HG03095 (cell line): Measurements from ENCODE around the gene COX4I1.

Experiments used
- ATAC-seq: cut with Tn5 transposase; IDR thresholded peaks from one replicate; pipeline ENCODE4 v1.9.1; 2021; ENCODE audit warnings: moderate library complexity; ENCODE audit not compliant: unreplicated experiment

COX4I1 gene

DNA sequence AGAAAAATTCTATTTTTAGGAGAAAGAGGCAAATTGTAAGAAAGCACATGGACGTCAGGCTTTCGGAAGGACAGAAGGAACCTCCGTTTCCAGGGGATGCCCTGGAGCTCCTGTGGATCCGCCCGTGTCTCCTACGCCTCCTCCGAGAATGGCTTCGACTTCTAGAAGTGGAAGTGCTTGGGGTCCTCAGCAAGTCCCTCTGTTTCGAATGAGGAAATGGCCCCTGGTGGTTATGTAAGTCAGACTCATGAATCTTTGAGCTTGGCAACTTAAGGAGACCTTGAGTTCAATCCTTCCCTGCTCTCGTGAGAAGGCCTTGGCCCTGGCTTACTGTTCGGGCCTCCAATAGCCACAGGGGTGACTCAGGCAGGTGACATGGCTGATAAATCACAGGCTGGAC lies 38.9 kb downstream of the COX4I1 start:
- ATAC-seq: no peak

DNA sequence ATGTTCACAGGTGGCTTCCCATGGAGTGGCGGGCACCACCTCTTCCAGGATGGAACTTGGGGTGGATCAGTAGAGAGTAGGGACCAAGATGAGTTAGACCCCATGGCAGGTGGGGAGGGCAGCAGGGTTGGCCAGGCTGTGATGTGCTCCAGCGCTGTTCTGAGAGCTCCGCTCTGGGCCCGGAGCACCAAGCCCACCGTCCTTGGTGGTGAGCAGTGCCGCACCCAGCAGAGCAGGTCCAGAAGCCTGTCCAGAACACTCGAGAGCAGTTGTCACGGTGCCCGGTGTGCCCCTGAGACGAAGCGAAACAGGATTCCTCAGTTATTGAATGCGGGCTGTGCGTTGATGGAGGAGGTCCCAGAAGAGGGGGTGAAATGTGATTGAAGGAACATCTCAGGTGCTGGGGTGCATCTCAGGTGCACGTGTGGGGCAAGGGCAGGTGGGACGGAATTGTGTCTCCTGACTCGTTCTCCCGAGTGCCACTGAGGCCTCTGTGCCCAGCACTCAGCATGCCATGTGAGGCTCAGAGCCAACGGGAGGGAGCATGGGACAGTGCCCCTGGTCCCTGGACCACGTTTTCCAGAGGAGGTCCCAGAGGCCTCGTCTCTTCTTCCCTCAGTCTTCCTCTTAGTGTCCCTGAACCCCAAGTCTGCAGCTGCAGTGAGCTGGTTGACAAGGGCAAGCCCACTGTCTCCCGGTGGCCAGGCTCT lies 39.5 kb downstream of the COX4I1 start:
- no peak for ATAC-seq

DNA sequence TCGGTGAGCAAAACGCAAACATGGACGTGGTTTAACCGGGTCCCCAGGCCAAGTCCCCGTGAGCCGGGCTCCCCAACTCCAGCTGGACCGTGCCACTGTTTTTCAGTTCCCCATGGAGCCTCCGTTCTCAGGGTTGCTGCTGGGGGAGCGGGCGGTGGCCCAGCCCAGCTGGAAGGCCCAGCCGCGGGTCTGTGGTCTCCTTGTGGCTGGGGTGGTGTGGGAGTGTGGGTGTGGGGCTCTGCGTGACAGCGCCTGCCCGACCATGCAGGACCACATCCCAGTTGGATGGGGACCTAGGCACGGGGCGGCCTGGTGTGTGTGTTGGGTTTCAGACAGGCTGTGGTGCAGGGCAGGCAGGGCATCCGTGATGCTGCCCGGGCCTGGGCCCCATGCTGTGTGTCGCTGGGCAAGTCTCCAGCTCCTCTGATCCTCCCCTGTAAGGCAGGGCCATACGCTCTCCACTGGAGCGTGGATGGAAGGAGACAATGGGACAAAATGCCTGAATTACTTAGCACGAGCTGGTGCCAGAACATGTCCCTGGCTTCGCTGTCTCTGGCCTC lies 40.3 kb downstream of the COX4I1 start:
- ATAC-seq: no peak

DNA sequence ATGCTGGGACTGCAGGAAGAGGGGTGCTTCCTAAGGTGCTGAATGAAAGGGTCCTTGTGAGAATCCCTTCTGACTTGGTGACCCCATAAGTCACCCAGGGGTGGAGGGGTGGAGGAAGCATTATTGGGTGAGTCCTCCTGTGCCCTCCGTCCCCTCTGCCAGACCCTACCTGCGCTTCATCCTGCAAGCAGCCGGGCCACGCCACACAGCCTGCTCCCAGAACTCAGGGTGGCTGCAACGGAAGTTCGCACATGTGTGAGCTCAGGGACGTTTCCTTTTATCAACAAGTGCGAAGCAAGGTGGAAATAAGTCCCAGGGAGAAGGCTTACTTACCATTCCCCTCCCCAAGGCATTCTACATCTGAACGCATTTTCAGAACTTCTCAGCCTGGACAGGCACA lies 40.9 kb downstream of the COX4I1 start:
- no peak for ATAC-seq

DNA sequence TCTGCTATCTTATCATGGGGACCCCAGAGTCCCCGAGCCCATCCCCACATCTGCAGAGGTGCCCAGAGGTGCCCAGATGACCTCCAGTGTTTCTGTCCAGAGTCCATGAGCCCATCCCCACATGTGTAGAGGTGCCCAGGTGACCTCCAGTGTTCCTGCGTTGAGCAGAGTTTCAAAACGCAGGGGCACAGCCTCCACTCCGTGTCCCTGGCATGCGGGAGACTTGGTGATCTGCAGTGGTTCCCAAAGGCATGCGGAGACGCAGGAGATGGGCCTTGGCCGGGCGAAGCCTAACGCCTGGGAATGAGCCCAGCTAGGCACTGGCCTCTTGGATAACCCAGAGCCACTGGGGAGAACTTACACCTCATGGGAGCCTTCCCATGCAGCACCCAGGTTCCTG lies 41.3 kb downstream of the COX4I1 start:
- no peak for ATAC-seq

DNA sequence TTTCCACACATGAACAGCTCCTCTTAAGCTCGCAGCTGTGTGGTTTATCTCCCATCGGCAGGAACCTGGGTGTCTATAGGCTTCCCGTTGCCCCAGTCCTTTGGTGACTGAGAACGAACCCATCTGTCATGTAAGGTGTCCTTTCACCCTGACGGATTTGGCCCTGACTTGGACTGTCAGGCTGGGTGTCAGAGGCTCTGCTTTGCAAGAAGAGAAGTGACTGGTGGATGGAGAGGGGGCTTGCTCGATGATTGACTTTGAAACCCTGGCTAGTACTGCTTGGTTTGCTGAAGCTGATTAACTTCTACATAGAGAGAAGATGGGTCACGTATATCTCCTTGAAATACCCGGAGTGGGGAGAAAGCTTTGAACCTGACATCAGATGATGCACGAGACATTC lies 42.9 kb downstream of the COX4I1 start:
- no peak for ATAC-seq

DNA sequence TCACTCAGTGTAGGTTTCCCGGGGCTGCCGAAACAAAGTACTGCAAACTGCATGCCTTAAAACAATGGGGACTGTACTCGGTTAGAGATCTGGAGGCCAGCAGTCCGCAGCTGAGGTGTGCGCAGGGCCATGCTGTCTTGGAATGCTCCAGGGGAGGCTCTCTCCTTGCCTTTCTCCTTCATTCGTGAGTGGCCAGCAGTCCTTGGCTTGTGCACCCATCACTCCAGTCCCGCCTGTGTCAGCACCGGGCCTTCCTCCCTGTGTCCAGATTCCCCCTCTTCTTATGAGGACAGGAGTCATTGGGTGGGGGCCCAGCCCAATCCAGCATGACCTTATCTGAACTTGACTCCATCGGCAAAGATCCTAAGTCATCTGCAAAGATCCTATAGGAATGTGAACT lies 43.4 kb downstream of the COX4I1 start:
- ATAC-seq: no peak

DNA sequence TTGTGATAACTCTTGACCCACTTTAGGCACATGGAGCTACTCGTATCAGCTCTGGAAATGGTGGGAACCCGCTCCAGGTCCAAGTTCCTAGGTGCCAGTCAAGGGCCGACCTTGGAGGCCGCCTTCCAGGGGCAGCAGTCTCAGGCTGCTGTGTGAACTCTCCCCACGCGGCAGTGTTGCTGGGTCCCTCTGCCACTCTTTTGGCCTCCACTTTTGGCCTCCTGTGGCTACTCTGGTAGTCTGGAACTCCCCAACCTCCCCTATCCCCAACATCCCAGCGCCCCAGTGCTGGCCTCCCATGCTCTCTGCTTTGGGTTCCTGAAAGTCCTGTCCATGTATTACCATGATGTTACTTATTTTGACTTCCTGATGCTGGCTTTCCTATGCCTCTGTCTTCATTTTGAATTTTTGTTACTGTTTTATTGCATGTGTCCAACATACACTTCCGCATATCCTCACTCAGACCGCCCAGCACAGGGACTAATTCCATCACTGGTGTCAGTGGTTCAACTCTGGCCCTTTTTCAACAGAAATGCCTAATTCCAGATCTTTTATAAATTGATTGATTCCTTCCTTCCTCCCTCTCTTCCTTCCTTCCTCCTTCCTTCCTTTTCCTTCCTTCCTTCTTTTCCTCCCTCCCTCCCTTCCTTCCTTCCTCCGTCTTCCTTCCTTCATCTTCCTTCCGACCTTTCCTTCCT lies 44.1 kb downstream of the COX4I1 start:
- no peak for ATAC-seq

DNA sequence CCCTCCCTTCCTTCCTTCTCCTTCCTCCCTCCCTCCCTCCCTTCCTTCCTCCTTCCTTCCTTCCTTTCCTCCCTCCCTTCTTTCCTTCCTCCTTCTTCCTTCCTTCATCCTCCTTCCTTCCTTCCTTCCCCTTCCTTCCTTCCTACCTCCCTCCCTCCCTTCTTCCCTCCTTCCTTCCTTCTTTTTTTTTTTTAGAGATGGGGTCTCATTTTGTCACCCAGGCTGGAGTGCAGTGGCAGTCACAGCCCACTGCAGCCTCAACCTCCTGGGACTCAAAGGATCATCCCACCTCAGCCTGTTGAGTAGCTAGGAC lies 44.6 kb downstream of the COX4I1 start:
- ATAC-seq: no peak

DNA sequence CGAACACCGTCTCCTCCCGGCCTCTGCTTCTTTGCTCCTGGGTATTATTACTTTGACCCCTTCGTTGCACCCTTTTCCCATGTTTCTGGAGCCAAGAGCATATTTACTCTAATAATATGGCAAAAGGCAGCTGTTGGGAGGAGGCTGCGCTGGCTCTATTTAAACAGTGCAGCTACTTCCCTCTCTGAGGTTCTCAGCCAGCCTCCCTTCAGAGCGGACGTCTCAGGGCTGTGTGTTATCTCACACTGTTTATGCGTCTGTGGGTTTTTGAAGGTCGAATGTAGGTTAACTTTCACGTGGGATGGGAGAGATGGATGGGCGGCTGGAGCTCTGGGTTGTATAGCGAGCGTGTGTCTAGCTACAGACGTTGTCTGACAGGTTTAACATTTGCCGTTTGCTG lies 45.3 kb downstream of the COX4I1 start:
- no peak for ATAC-seq

DNA sequence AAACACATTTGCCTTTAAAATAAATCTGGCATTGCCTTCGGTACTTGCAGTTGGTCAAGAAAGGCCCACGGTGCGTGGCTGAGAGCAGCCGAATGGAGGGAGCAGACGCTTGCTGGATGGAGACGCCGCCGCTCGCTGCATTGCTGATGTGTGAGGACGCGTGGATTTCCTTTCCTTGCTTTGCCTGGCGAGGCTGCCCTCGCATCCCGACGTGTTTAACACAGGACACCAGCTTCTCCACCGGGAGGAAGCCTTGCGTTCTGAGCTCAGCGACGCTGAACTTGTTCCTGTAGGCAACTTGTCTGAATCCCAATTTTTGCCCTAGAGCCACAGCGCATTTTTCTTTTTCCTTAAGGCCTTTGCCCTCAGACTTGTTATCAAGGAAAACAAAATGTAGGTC lies 45.8 kb downstream of the COX4I1 start:
- ATAC-seq: no peak

DNA sequence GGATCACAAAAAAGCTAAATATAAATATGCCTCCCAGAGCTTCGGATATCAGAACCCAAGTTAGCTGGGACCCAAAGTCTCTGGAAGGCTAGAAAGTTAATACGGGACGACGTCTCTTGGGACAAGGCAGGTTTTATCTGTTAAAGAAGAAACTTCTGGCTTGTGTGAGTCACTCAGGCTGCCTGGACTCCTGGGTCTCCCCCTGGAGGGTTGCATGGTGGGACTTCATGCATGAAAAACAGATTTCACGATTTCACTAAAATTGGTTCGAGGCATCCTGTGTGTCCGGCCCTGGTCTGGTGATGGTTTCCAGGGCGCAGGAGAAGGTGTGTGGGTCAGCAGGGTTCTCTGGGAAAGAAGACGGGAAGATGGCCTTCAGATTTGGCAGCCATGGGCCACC lies 47.0 kb downstream of the COX4I1 start:
- ATAC-seq: no peak

DNA sequence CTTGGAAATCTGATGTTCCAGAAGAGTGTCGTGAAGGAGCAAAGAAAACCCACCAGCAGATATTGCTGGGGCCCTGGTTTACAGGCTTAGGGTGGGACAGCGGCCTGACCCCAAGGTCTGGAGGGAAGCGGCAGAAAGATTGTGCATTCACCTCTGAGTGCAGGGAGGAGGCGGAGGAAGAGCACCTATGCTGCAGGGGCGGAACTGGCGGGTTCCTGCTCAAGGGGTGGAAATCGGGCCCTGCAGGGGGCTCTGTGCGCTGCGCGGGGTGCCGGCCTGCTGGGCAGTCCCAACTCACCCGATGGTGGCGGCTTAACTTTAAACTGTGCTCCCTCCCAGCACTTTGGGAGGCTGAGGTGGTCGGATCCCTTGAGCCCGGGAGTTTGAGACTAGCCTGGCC lies 47.5 kb downstream of the COX4I1 start:
- ATAC-seq: no peak

DNA sequence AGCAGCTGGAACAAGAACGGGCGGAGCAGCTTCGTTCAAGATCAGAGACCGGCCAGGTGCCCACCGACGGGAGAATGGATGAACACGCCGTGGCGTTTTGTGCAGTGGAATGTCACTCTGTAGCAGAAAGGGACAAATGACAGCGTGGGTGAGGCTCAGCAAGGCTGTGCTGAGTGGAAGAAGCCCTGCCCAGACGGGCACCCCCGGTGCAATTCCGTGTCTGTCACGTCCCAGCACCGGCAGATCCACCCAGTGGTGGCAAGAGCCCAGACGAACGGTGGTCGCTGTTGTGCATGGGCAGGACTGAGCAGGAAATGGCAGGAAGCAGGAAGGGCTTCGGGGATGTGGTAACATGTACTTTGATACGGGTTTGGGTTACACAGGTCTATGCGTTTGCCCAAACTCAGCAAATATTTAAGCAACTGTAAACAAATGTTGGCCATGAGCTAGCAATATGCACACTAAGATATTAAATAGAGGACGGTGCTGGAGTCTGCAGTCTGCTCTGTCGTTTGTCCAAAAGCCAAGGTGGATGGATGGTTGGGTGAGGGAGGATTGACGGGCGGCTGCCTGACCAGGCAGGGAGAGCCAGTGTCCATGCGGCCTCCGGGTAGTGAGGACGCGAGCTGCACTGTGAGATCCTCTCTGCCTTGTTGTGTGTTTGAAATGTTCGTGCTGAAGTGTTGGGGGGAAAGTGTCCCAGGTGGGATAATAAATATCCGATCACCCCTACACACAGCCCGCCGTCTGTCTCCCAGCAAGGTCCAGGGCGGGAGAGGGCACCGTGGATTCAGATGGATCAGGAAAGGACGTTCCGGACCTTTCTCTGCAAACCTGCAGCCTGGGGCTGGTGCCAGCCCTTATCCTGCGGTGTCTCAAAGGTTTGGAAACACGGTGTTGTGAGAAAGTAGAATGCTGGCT lies 48.4 kb downstream of the COX4I1 start:
- no peak for ATAC-seq

DNA sequence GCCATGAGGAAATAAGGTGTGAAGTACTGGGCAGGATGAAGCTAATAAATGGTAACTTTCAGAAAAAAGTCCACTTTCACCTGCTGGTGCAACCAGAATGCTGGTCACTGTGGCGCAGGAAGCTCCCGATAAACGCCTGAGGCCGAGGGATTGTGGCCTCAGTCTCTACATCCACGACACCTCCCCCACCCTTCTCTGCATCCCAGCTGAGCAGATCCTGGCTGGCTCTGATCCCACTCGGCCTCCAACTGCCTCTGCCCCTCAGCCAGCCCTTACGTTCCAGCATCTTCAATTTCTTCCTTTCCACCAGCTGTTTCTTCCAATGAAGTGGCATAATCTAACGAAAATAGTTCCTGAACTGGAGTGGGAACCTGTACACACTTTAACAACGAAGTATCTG lies 49.5 kb downstream of the COX4I1 start:
- no peak for ATAC-seq

DNA sequence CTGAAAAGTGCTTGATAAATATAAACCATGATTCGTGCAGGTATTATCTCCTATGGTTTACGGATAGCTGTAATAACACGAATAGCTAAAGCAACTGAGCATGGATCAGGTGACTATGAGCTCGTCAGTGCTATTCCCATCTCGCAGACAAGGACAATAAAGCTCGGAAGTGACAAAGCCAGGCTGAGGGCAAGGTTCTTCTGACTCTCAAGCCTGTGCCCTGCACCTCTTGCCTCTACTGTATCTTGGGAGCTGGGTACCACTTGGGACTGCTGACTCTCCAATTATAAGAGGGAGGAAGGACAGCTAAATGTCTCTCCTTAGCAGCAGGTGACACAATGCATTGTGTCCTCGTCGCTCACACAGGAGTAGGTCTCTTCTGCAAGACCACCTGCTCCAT lies 49.9 kb downstream of the COX4I1 start:
- no peak for ATAC-seq

DNA sequence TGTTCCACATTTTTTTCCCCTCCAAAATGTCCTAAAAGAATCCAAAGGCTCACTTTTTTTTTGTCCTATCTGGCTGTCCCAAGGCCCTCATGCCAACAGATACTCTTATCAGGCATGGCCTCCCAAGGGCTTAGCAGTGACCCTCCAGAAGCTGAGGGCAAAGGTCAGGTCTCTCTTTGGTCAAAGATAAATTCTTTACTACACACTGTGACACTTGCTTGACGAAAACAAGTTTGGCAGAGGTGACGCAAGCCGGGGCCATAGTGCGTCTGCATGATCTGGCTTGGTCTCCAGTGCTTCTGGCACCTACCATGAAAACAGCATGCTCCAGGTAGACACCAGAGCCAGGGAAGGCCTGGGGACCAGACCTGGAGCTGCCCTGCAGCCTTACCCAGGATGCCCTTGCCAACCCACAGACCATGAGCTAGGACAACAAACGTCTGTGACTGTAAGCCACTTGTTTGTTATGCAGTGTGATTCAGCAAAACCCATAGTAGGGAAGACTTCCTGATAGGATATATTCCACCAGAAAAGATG lies 50.9 kb downstream of the COX4I1 start:
- ATAC-seq: no peak

DNA sequence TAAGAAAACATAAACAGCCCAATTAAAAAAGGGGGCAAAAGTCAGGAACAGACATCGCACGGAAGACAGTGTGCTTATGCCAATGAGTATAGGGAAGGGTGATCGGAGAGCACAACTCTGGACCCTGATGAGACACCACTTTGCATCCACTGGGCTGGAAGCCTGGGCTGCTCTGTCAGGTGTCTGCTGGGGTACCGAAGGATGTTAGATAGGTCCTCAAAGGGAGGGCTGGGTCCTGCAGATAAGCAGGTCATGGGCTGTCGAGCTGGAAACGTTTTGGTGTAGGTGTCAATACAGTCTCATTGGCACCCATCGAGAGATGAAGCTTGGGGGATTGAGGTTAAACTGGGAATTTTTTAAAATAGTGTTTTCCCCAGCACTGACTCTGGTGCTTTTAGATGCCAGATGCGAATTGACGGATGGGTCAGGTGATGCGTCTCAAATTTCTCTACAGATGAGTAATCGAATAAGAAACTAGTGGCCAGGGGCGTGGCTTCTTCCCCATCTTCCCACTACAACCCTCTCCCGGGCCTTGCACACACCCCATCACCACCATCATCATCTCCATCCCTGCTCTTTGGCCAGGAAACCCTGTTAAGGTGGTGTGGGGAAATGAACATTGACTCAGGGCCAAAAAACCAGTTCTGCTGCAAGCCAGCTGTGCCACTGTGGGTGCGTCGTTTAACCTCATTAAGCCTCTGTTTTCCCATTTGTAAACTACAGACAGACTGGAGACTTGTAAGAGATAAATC lies 51.7 kb downstream of the COX4I1 start:
- ATAC-seq: no peak

DNA sequence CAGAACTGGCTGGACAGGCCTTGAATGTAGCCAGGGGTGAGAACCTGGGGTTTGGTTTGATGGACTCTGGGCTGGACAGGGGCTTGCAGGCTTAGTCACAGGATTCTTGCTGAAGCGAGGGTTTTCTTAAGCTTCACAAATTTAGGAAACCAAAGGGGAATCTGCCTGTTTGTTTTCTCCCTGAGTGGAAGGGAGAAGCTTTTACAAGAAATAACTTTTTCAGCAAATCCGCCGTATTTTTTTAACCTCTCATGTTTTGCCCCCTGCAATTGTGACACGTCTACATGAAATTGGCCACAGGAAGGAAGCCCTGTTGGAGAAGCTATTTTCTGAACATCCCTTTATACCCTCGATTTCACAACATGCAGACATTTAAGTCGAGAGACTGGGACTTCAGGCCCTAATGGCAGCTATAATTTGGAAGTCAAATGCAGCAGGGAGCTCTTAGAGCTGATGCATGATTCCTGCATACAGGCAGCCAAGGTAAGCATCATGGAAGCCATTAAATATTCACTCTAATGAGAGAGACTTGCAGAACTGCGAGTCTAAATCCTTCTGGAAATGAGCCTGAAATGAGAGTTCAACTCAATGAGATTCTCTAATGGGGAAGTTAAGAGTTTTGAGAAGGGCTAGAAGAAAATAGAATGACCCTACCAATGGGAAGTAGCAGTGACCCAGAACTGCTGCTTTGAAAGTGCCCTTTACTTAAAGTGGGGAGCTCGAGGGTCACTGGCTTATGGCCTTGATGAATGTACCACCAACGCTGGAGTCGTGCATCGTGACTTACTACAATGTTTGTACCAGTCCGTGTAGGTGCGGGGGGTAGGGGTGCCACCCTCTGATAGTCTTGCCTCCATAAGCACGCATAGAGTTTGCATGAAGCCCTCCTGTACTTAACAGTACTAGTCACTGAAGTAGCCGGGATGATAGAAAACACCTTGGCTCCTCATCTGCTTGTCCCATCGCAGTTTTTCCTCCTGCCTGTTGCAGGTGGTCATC lies 54.4 kb downstream of the COX4I1 start:
- no peak for ATAC-seq
